ENCODE measurements around the gene RAI1.

Gene RAI1

GRCh38 chr17:17817552-17817947, 136.3 kb downstream of the RAI1 start:
- TF ChIP-seq BACH2 (CRISPR knock-in tag; IDR thresholded peaks at IDR 0.05; ENCODE audit: borderline replicate concordance) (no peak), SNAI2 (CRISPR knock-in tag; IDR thresholded peaks at IDR 0.05) (no peak), TSHZ2 (CRISPR knock-in tag; IDR thresholded peaks at IDR 0.05) (no peak), CREB5 (CRISPR knock-in tag; IDR thresholded peaks at IDR 0.05; ENCODE audit: low read depth) (no peak), OSR1 (CRISPR knock-in tag; IDR thresholded peaks at IDR 0.05) (no peak), GLIS3 (CRISPR knock-in tag; IDR thresholded peaks at IDR 0.05) (no peak), PATZ1 (CRISPR knock-in tag; IDR thresholded peaks at IDR 0.05; ENCODE audit: borderline replicate concordance) (no peak), TCF4 (CRISPR knock-in tag; IDR thresholded peaks at IDR 0.05; ENCODE audit: borderline replicate concordance) (no peak), ZNF70 (CRISPR knock-in tag; IDR thresholded peaks at IDR 0.05) (no peak), CSRNP3 (CRISPR knock-in tag; IDR thresholded peaks at IDR 0.05) (no peak), ZC3H10 (CRISPR knock-in tag; IDR thresholded peaks at IDR 0.05) (no peak), ZFP30 (CRISPR knock-in tag; IDR thresholded peaks at IDR 0.05) (no peak)
- no peak for ATAC-seq

GRCh38 chr17:17818088-17818526, 136.8 kb downstream of the RAI1 start:
- ATAC-seq, result peak; percentile 49
- TF ChIP-seq ZFP3 (CRISPR knock-in tag; IDR thresholded peaks at IDR 0.05) (no peak), CSRNP3 (CRISPR knock-in tag; IDR thresholded peaks at IDR 0.05) (no peak), ZNF8 (CRISPR knock-in tag; IDR thresholded peaks at IDR 0.05) (no peak), TCF4 (CRISPR knock-in tag; IDR thresholded peaks at IDR 0.05; ENCODE audit: borderline replicate concordance) (no peak), OSR1 (CRISPR knock-in tag; IDR thresholded peaks at IDR 0.05) (no peak), ISL1 (CRISPR knock-in tag; IDR thresholded peaks at IDR 0.05) (no peak), ZC3H10 (CRISPR knock-in tag; IDR thresholded peaks at IDR 0.05) (no peak), ARNTL (CRISPR knock-in tag; IDR thresholded peaks at IDR 0.05; ENCODE audit: borderline replicate concordance, low read depth) (no peak)

- ATAC-seq, result no peak
- TF ChIP-seq ZNF565 (CRISPR knock-in tag; conservative IDR thresholded peaks at IDR 0.05; ENCODE audit: low read depth) (no peak), ZNF8 (CRISPR knock-in tag; IDR thresholded peaks at IDR 0.05) (no peak), CSRNP3 (CRISPR knock-in tag; IDR thresholded peaks at IDR 0.05) (no peak), CSDC2 (CRISPR knock-in tag; IDR thresholded peaks at IDR 0.05) (no peak), POU6F1 (CRISPR knock-in tag; IDR thresholded peaks at IDR 0.05; ENCODE audit: borderline replicate concordance, low read depth) (no peak), ESRRG (CRISPR knock-in tag; IDR thresholded peaks at IDR 0.05) (no peak), BACH2 (CRISPR knock-in tag; IDR thresholded peaks at IDR 0.05; ENCODE audit: borderline replicate concordance) (no peak), OSR1 (CRISPR knock-in tag; IDR thresholded peaks at IDR 0.05) (no peak), TOX (CRISPR knock-in tag; IDR thresholded peaks at IDR 0.05; ENCODE audit: borderline replicate concordance) (no peak), ZC3H10 (CRISPR knock-in tag; IDR thresholded peaks at IDR 0.05) (no peak), PPARA (CRISPR knock-in tag; IDR thresholded peaks at IDR 0.05; ENCODE audit: borderline replicate concordance) (no peak)
Observed at GRCh38 chr17:17819111-17819510, 137.9 kb downstream of the RAI1 start.

Data from SK-N-SH treated with all-trans-retinoic acid at 6 μM for 48 hours (cell line).